ENCODE results near the gene RILPL2. TPM values are rescaled to one million over a fixed set of nuclear protein-coding genes. Genes with fewer than 3 reads are reported as not detected.
"Not testable (repeated sequence)": the region's sequence is repeated elsewhere in the genome, so short reads cannot be mapped to it uniquely, and the experiment has no call there.

The RILPL2 gene
- total RNA-seq, 1 donor from 2014 or later = 2.1 TPM

DNA sequence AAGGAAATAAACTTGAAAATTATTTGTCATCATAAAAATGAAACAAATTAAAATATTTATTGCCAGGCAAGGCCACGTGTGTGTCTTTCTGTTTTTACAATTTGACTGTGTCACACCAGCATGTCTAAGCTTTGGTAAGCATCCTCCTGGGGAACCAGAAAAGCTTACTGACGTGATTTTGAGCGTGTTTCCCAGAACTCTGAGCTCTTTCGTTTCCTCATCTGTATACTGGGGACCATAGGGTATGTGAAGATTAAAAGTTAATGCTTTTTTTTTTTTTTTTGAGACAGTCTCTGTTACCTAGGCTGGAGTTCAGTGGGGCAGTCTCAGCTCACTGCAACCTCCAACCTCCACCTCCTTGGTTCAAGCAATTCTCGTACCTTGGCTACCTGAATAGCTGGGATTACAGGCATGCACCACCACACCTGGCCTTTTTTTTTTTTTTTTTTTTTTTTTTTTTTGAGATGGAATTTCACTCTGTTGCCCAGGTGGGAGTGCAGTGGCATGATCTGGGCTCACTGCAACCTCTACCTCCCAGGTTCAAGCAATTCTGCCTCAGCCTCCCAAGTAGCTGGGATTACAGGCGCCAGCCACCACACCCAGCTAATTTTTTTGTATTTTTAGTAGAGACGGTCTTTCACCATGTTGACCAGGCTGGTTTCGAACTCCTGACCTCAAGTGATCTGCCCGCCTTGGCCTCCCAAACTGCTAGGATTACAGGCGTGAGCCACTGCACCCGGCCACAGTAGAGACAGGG, 27.0 kb downstream of the RILPL2 start:
- intact Hi-C loops (cut with micrococcal nuclease); DNase-seq; ATAC-seq: not testable (repeated sequence)

GRCh38 chr12:123408619-123409018, 27.9 kb downstream of the RILPL2 start:
- intact Hi-C loops (cut with micrococcal nuclease); ATAC-seq; DNase-seq: not testable (repeated sequence)

GRCh38 chr12:123407934-123408333, 28.6 kb downstream of the RILPL2 start:
- intact Hi-C loops (cut with micrococcal nuclease); DNase-seq; ATAC-seq: not testable (repeated sequence)

DNA sequence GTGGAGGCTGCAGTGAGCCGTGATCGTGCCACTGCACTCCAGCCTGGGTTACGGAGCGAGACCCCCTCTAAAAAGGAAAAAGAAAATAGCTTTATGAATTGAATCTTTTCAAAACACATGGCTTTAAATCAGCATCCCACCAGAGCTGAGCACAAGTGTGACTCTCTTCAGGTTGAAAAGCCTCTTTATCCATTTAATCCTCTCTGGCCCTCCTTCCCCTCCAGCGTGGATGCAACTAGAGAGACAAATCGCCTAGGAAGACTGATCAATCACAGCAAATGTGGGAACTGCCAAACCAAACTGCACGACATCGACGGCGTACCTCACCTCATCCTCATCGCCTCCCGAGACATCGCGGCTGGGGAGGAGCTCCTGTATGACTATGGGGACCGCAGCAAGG, 29.2 kb downstream of the RILPL2 start:
- intact Hi-C loops (cut with micrococcal nuclease); DNase-seq; ATAC-seq: not testable (repeated sequence)

DNA sequence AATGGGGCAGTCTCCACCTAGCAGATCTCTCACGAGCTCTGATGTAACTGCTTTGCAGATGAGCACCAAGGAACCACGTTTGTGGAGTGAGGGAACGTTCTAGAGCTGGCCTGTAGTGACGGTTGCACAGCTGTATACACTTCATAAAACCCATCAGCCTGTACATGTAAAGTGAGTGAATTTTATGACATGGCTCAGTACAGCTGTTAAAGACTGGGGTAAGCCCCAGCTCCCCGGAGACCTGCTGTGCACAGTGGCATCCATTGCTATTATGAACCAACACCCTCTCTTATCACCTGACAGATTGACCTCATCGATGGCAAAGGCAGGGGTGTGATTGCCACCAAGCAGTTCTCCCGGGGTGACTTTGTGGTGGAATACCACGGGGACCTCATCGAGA, 31.9 kb downstream of the RILPL2 start:
- no peak for DNase-seq
- intact Hi-C loops (cut with micrococcal nuclease) = no loop called here

GRCh38 chr12:123401753-123402683, 34.5 kb downstream of the RILPL2 start:
- ATAC-seq (no peak), DNase-seq (no peak)
- intact Hi-C loops (cut with micrococcal nuclease) = no loop called here

More for the DNA sequence above, 31.9 kb downstream of the RILPL2 start:
- ATAC-seq = no peak

GRCh38 chr12:123399255-123399617, 37.2 kb downstream of the RILPL2 start:
- intact Hi-C loops (cut with micrococcal nuclease) = no loop called here
- DNase-seq = no peak
- no peak for ATAC-seq

GRCh38 chr12:123398550-123399254, 37.8 kb downstream of the RILPL2 start:
- DNase-seq (peak; percentile 73), ATAC-seq (peak; percentile 86)
- intact Hi-C loops (cut with micrococcal nuclease) = no loop called here

DNA sequence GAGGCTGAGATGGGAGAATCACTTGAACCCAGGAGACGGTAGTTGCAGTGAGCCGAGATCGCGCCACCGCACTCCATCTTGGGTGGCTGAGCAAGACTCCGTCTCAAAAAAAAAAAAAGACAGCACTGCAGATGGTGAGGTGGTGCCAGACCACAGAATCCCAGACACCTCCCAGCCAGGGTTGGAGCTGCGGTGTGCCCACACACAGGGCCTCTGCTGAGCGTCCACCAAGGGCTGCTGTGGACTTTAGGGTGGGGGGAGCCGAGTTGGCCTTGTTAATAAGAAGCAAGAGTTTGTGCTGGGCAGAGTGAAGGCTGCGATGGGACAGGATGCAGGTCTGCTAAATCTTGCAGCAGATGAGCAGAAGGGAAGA, 38.3 kb downstream of the RILPL2 start:
- no peak for DNase-seq
- no peak for ATAC-seq
- intact Hi-C loops (cut with micrococcal nuclease) = no loop called here

- intact Hi-C loops (cut with micrococcal nuclease) = no loop called here
- DNase-seq (no peak), ATAC-seq (no peak)
These were observed 39.1 kb downstream of the RILPL2 start for GRCh38 chr12:123397400-123397799.

GRCh38 chr12:123396954-123397353, 39.5 kb downstream of the RILPL2 start:
- intact Hi-C loops (cut with micrococcal nuclease) = no loop called here
- no peak for DNase-seq
- no peak for ATAC-seq

DNA sequence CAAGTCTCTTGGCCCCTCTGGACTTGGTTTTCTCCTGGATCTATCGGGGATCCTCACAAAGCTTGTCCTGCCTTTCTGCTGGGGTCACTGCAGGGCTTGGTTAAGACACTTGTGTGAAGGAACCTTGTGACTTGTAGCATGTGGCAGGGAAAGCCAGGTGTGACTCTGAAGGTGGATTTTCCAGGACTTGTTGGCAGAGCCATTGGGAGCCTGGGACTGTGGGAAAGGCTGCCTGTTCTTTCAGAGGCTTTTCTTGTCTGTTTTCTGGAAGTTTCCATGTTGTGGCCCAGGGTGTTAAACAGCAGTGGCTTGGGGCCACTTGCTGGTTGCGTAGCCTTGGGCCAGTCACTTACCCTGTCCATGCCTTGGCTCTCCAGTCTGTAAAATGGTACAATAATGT, 39.9 kb downstream of the RILPL2 start:
- no peak for DNase-seq
- ATAC-seq = no peak
- intact Hi-C loops (cut with micrococcal nuclease) = no loop called here

- intact Hi-C loops (cut with micrococcal nuclease) = no loop called here
- DNase-seq (no peak), ATAC-seq (no peak)
These were observed 41.2 kb downstream of the RILPL2 start for GRCh38 chr12:123395236-123395635.

GRCh38 chr12:123393747-123394146, 42.7 kb downstream of the RILPL2 start:
- intact Hi-C loops (cut with micrococcal nuclease) = no loop called here
- no peak for ATAC-seq
- no peak for DNase-seq

DNA sequence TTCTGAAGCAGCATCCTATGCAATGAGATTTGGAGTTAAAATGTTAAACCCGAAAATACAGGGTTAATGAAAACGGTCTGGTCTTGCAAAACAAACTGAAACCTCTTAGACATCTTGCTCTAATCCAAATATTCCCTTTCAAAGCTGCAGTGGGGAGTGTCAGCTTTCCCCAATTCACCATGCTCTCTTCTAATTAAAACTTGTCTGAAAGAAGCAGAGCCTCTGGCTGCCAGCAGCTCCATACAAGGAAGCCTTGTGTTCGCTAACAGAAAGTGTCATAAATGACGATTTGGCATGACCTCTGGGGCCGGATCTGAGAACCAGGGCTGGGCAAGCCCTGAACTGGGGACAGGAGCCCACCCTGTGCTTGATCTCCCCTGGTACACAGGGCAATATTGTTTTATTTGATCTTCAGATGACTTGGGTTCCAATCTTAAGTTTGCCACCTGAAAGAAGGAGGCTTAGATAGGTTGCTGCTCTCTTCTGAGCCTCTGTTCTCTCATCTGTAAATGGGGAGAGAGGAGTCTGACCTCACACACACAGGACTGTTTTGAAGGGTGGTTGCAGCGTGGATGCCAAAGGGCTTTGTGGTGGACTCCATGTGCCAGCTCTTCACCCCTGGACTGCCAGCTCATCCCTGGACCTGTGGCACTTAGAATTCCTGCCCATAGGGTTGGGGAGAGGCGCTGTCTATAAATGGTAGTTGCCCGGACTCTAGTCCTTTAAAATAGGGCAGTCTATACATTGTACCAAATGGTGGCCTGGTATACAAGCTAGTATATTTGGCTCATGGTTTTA, 44.7 kb downstream of the RILPL2 start:
- no peak for DNase-seq
- intact Hi-C loops (cut with micrococcal nuclease) = no loop called here
- ATAC-seq = no peak

DNA sequence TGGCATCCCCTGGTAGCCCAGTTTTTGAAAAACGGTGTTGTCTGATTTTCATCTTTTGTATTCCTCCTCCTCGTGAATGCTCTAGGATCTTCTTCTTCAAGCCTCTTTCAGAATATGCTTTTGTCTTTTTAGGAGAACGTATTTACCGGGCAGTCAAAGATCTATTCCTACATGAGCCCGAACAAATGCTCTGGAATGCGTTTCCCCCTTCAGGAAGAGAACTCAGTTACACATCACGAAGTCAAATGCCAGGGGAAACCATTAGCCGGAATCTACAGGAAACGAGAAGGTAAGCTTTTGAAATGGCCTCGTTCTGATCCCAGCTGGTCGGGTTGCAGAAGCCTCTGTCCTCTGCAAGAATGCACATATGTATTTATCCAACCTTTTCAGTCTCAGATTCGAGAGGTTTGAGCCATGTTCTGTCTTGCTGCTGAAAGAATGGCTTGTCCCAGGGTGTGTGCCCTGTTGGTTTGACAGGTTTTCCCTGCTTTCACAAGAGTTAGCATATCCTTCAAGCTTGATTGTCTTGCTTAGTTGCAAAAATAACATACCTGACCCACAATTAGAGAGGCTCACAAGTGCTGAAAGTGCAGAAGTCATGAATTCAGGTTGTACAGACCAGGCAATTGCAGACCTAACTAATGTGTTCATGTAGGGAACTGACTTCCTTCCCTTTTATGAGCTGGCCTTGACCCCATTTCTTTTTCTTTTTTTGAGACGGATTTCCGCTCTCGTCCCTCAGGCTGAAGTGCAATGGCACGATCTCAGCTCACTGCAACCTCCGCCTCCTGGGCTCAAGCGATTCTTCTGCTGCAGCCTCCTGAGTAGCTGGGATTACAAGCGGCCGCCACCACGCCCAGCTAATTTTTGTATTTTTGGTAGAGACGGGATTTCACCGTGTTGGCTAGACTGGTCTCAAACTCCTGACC, 45.7 kb downstream of the RILPL2 start:
- DNase-seq (no peak), ATAC-seq (no peak)
- intact Hi-C loops (cut with micrococcal nuclease) = no loop called here

- intact Hi-C loops (cut with micrococcal nuclease) = no loop called here
- DNase-seq (peak; percentile 74), ATAC-seq (peak; percentile 79)
These were observed 46.7 kb downstream of the RILPL2 start for GRCh38 chr12:123389560-123390351.
